IMR-90 (cell line): ENCODE measurements around the gene EHBP1.

ENCODE experiments used
- BHLHE40 ChIP-seq: fragments of 150-350 bp; IDR thresholded peaks from 2 replicates; pipeline ENCODE4 v1.6.1; 2016; ENCODE audit warnings: mild to moderate bottlenecking, low read depth, low read length
- CEBPB ChIP-seq: IDR thresholded peaks from 2 replicates; pipeline ENCODE4 v1.6.1; 2012; ENCODE audit warnings: low read depth, low read length, improper control_type of control experiment
- CHD1 ChIP-seq: IDR thresholded peaks from 2 replicates; pipeline ENCODE4 v1.6.1; 2012; ENCODE audit warnings: low read depth, low read length, improper control_type of control experiment
- ELK1 ChIP-seq: fragments of 150-350 bp; IDR thresholded peaks from 2 replicates; pipeline ENCODE4 v1.6.1; 2016; ENCODE audit warnings: low read depth, mild to moderate bottlenecking, low read length, moderate library complexity, borderline replicate concordance
- FOS ChIP-seq: fragments of 150-350 bp; IDR thresholded peaks from 2 replicates; pipeline ENCODE4 v1.6.1; 2016; ENCODE audit warnings: low read depth, low read length
- MAFK ChIP-seq: IDR thresholded peaks from 2 replicates; pipeline ENCODE4 v1.6.1; 2012; ENCODE audit warnings: low read depth, low read length, improper control_type of control experiment
- MAZ ChIP-seq: IDR thresholded peaks from 2 replicates; pipeline ENCODE4 v1.6.1; 2012; ENCODE audit warnings: low read depth, mild to moderate bottlenecking, low read length, improper control_type of control experiment, moderate library complexity, borderline replicate concordance
- NFE2L2 ChIP-seq: fragments of 150-350 bp; IDR thresholded peaks from 2 replicates; pipeline ENCODE4 v1.6.1; 2016; ENCODE audit warnings: low read depth, mild to moderate bottlenecking, low read length
- POLR2A ChIP-seq: IDR thresholded peaks from 2 replicates; pipeline ENCODE4 v1.6.1; 2012; ENCODE audit warnings: mild to moderate bottlenecking, low read depth, low read length
- RAD21 ChIP-seq: IDR thresholded peaks from 2 replicates; pipeline ENCODE4 v1.6.1; 2012; ENCODE audit warnings: low read length, improper control_type of control experiment
- RFX5 ChIP-seq: IDR thresholded peaks from 2 replicates; pipeline ENCODE4 v1.8.0; 2012; ENCODE audit warnings: low read depth, mild to moderate bottlenecking, low read length, moderate library complexity
- SMC3 ChIP-seq: fragments of 150-350 bp; IDR thresholded peaks from 2 replicates; pipeline ENCODE4 v1.6.1; 2016; ENCODE audit warnings: low read depth, mild to moderate bottlenecking, antibody characterized with exemption, low read length, moderate library complexity
- USF2 ChIP-seq: fragments of 150-350 bp; IDR thresholded peaks from 2 replicates; pipeline ENCODE4 v1.6.1; 2017; ENCODE audit warnings: mild to moderate bottlenecking, antibody characterized with exemption, low read length, low read depth
- TF ChIP-seq, protein P1 (sequence below): conservative IDR thresholded peaks from 2 replicates; pipeline ENCODE4 v1.5.1; 2012; ENCODE audit warnings: mild to moderate bottlenecking, low read depth, low read length, improper control_type of control experiment

DNA sequence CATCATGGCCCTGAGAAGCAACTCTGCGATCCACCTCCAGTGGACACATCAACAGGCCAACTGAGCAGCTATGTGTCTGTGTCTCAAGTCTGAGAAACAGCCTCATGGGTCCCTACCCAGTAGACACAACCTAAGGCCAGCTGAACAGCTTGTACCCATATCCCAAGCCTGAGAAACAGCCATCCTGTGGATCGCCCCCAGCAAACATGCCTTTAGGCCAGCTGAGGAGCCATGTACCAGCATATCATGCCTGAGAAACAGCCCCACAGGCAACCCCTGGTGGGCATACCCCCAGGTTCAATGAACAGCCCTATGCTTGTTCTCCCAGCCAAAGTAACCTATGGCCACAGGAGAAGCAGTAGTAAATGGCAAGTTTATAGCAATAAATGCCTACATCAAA, 218.4 kb downstream of the EHBP1 start:
- TF ChIP-seq, protein P1, sequence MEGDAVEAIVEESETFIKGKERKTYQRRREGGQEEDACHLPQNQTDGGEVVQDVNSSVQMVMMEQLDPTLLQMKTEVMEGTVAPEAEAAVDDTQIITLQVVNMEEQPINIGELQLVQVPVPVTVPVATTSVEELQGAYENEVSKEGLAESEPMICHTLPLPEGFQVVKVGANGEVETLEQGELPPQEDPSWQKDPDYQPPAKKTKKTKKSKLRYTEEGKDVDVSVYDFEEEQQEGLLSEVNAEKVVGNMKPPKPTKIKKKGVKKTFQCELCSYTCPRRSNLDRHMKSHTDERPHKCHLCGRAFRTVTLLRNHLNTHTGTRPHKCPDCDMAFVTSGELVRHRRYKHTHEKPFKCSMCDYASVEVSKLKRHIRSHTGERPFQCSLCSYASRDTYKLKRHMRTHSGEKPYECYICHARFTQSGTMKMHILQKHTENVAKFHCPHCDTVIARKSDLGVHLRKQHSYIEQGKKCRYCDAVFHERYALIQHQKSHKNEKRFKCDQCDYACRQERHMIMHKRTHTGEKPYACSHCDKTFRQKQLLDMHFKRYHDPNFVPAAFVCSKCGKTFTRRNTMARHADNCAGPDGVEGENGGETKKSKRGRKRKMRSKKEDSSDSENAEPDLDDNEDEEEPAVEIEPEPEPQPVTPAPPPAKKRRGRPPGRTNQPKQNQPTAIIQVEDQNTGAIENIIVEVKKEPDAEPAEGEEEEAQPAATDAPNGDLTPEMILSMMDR = no peak
- TF ChIP-seq USF2 (no peak), CEBPB (no peak), POLR2A (no peak), MAFK (no peak), SMC3 (no peak), BHLHE40 (no peak), CHD1 (no peak), NFE2L2 (no peak), RAD21 (no peak), FOS (no peak), MAZ (no peak), RFX5 (no peak), ELK1 (no peak)
